AG10803 (cell line): ENCODE measurements around the gene MAP3K4.

Experiments used
- DNase-seq: peaks from one replicate; pipeline ENCODE4 v3.0.0; 2010; ENCODE audit warnings: low read depth
- H3K4me3 ChIP-seq: 2 replicates; pipeline ENCODE4 v1.5.1; 2011; ENCODE audit warnings: mild to moderate bottlenecking, low read length, control low read depth
- TF ChIP-seq, protein P1 (sequence below): conservative IDR thresholded peaks from 2 replicates; pipeline ENCODE4 v1.5.1; 2011; ENCODE audit warnings: mild to moderate bottlenecking, low read length, control low read depth, inconsistent platforms

Gene MAP3K4

DNA sequence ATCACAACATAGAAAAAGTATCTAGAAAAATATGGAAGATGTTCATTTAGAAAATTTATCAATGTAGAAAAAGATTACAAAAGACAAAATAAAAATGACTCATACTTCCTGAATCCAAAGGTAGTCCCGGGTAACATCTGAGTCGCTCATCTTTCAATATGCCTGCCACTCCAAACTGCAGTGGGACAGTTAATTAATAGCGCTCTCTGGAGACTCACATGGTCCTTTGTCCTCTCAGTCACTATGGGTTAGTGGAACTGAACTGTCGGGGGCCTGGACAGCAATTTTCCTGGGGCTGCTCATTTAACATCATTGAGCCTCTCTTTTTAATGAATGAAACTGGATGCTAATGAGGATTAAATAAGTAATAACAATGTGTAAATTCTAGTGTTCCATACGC is 103.4 kb downstream of the MAP3K4 start:
- TF ChIP-seq, protein P1, sequence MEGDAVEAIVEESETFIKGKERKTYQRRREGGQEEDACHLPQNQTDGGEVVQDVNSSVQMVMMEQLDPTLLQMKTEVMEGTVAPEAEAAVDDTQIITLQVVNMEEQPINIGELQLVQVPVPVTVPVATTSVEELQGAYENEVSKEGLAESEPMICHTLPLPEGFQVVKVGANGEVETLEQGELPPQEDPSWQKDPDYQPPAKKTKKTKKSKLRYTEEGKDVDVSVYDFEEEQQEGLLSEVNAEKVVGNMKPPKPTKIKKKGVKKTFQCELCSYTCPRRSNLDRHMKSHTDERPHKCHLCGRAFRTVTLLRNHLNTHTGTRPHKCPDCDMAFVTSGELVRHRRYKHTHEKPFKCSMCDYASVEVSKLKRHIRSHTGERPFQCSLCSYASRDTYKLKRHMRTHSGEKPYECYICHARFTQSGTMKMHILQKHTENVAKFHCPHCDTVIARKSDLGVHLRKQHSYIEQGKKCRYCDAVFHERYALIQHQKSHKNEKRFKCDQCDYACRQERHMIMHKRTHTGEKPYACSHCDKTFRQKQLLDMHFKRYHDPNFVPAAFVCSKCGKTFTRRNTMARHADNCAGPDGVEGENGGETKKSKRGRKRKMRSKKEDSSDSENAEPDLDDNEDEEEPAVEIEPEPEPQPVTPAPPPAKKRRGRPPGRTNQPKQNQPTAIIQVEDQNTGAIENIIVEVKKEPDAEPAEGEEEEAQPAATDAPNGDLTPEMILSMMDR, result no peak
- H3K4me3 ChIP-seq, result no peak overlapping the region
- DNase-seq, result no peak

DNA sequence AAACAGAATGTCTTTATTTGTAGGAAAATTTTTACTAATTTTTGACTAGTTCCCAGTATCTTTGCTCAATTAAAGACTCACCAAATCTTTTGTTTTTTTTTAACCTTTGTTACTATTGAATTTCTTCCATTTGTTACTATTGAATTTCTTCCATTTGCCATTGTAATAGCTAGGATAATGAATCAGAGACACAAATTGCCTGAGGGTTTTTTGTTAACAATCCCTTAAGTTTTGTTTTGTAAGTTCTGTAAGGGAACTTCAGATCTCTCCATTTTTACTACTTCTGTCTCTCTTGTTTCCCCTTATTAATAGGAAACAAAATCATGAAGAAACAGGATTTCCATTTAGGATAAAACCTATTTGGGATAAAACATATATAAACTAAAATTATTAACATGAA is 104.3 kb downstream of the MAP3K4 start:
- no peak for DNase-seq
- TF ChIP-seq, protein P1, result no peak
- H3K4me3 ChIP-seq, result no peak overlapping the region

DNA sequence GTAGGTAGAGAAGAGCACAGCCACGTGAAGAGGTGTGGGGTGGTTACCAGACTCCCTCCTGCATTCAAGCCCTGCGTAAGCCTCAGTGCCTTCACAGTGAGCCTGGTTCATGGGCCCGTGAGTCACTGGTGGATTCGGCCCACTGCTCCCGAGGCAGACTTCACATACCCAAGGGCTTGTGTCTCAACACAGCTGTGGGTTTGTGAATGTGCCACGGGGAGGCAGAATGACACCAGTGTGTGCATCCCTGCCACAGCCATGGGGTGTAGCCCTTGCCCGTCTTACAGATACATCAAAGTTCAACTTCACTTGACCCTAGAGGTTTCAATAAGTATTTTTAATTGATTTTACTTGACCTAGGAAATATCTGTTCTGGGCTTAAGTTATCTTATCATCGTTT is 108.5 kb downstream of the MAP3K4 start:
- TF ChIP-seq, protein P1, result peak; percentile 12; the same call in 1 of the 2 replicates
- DNase-seq, result no peak
- H3K4me3 ChIP-seq, result no peak overlapping the region

DNA sequence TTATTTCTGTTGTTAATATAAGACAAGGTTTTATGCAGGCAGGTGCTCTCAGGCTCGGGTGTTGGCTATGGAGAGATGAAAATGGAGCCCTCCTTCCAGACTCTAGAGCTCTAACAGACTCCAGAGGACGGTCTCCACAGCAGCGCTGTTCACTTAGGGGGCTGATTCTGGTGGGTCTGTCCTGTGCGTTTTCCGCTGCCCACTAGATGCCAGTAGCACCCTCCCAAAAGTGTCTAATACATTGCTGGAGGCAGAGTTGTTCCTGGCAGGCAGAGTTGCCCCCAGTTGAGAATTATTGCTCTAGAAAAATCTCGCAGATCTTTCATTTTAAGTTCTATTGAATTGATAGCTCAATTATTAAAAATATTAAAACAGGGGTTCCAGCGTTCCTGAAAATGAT is 109.9 kb downstream of the MAP3K4 start:
- no peak for DNase-seq
- H3K4me3 ChIP-seq, result no peak overlapping the region
- TF ChIP-seq, protein P1, result peak; percentile 27

DNA sequence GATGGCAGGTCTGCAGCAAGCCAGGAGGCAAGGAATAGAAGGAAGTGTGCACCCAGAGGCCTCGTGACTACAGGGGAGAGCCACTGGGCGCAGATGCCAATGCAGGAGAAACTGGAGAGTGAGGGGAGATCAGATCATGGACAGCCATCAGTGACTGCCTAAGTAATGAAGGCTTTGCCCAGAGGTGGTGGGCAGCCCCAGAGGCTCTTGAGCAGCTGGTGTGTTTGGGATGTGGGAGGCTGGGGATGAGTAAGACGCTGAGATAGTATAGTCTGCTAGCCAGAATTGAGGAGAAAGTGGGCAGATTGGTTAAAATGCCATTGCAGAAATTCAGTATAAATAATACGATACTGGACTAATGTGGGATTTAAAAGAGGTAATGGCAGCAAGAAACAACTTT is 111.9 kb downstream of the MAP3K4 start:
- no peak for DNase-seq
- TF ChIP-seq, protein P1, result no peak
- no peak overlapping the region for H3K4me3 ChIP-seq

DNA sequence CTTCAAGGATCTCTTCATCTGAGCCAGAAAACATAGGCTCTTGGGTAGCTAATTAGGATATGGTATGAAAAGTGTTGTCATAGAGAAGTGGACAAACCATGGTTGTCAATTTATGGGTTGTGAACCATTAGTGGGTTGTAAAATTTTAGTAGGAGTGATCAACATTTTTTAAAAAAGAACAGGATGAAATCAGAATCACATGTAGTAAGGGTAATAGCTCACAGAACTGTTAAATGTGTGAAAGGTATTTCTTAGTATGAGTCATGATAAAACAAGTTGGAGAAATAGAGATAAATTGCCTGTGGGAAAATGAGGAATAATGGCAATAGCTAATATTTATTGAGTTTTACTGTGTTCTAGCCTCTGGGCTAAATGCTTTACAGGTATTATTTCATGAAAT is 113.4 kb downstream of the MAP3K4 start:
- TF ChIP-seq, protein P1, result no peak
- H3K4me3 ChIP-seq, result no peak overlapping the region
- DNase-seq, result peak; percentile 61

DNA sequence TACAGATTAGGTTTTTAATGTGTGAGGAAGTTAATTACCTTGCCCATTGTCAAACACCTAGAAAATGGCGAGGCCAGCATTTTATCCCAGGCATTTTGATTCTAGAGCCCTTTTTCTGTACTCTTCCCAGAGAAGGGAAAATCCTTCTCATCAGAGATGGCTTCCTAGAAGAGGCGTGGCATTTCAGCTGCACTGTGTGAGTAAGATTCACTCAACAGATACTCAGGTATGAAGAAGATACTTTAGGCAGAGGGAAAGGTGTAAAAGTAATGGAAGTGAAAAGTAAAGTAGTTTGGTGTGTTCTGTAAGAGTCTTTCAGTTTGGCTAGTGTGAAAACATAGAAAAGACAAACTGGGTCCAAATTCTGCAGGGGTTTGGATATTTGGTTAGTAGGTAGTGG is 113.8 kb downstream of the MAP3K4 start:
- DNase-seq, result no peak
- H3K4me3 ChIP-seq, result no peak overlapping the region
- TF ChIP-seq, protein P1, result no peak
